ENCODE results near the gene C6orf132. TPM values are rescaled to one million over a fixed set of nuclear protein-coding genes. Genes with fewer than 3 reads are reported as not detected.
A peak's percentile ranks its signal among the peaks of the same experiment; 100 is the strongest.

The C6orf132 gene
- total RNA-seq, 1 donor from 2014 or later, result 5.3 TPM

DNA sequence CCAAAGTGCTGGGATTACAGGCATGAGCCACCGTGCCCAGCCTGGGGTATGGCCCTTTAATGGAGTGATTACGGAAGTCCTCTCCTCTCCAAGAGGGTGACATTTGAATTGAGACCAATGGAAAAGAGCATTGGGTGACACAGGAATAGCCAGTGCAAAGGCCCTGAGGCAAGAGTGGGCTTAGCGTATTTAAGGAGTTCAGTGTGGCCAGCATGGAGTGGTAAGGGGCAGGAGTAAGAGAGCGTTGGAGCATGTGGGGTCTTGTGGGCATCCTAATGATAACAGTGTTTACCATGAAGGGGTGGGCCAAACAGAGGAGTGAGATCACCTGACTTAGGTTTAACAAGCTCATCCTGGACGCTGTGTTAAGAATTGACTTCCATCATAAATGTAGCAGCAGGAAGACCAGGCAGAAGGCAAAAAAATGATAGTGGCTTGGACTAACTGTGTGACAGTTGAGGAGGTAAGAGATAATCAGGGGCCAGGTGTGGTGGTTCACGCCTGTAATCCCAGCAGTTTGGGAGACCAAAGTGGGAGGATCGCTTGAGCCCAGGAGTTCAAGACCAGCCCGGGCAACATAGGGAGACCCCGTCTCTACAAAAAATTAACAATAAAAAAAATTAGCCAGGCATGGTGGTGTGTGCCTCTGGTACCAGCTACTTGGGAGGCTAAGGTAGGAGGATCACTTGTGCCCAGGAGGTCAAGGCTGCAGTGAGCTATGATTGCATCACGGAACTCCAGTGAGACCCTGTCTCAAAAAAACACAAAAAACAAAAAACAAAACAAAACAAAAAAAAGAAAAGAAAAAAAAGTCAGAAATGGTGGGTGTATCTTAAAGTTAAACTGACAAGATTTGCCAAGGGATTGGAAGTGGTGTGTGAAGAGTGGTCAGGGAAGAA lies 51.4 kb downstream of the C6orf132 start:
- H3K27me3 ChIP-seq (ENCODE audit: insufficient read depth, low read length), result no peaks in the 10 kb centered on the region
- no peak for FAIRE-seq
- no peaks in the 10 kb centered on the region for H3K79me2 ChIP-seq (ENCODE audit: insufficient read depth, low read length)
- Mint-ChIP-seq H3K4me3 (ENCODE audit: unreplicated experiment) (peak overlapping the region; percentile 3), H3K27ac (ENCODE audit: unreplicated experiment) (no peak overlapping the region), H3K36me3 (ENCODE audit: low read depth, unreplicated experiment) (peaks cover under 1% of the 10 kb centered on the region), H3K9me3 (ENCODE audit: unreplicated experiment) (no peaks in the 10 kb centered on the region), H3K4me1 (ENCODE audit: low read depth, unreplicated experiment) (peaks cover 3% of the 10 kb centered on the region), H3K27me3 (ENCODE audit: low read depth, unreplicated experiment) (peaks cover 20% of the 10 kb centered on the region)
- H3K4me2 ChIP-seq (ENCODE audit: low read length), result no peak overlapping the region
- no peak overlapping the region for H3K27ac ChIP-seq (ENCODE audit: low read depth, low read length)
- peaks cover 5% of the 10 kb centered on the region for H3K4me1 ChIP-seq (ENCODE audit: insufficient read depth, low read length)
- H3K4me3 ChIP-seq (ENCODE audit: insufficient read depth, low read depth, low read length), result no peak overlapping the region
- no peaks in the 10 kb centered on the region for H4K20me1 ChIP-seq (ENCODE audit: insufficient read depth, low read length)
- DNase-seq (ENCODE audit: low read depth), result no peak
- no peak overlapping the region for H3K9ac ChIP-seq (ENCODE audit: low read length)
- no peaks in the 10 kb centered on the region for H3K36me3 ChIP-seq (ENCODE audit: insufficient read depth, low read length)
- no peaks in the 10 kb centered on the region for H3K9me3 ChIP-seq (ENCODE audit: insufficient read depth, low read depth, low read length)
- no peak for TF ChIP-seq EZH2 (IDR thresholded peaks at IDR 0.05; ENCODE audit: insufficient read depth, low read length)
- TF ChIP-seq, protein P1, sequence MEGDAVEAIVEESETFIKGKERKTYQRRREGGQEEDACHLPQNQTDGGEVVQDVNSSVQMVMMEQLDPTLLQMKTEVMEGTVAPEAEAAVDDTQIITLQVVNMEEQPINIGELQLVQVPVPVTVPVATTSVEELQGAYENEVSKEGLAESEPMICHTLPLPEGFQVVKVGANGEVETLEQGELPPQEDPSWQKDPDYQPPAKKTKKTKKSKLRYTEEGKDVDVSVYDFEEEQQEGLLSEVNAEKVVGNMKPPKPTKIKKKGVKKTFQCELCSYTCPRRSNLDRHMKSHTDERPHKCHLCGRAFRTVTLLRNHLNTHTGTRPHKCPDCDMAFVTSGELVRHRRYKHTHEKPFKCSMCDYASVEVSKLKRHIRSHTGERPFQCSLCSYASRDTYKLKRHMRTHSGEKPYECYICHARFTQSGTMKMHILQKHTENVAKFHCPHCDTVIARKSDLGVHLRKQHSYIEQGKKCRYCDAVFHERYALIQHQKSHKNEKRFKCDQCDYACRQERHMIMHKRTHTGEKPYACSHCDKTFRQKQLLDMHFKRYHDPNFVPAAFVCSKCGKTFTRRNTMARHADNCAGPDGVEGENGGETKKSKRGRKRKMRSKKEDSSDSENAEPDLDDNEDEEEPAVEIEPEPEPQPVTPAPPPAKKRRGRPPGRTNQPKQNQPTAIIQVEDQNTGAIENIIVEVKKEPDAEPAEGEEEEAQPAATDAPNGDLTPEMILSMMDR (IDR thresholded peaks at IDR 0.05; ENCODE audit: insufficient read depth, low read depth, low read length), result no peak
- H2AFZ ChIP-seq (ENCODE audit: low read depth, low read length), result no peak overlapping the region

GRCh38 chr6:42088101-42088591 lies 54.3 kb downstream of the C6orf132 start:
- Histone ChIP-seq H3K79me2 (ENCODE audit: insufficient read depth, low read length) (no peaks in the 10 kb centered on the region), H3K4me1 (ENCODE audit: insufficient read depth, low read length) (peaks cover 5% of the 10 kb centered on the region), H3K27ac (ENCODE audit: low read depth, low read length) (no peak overlapping the region), H4K20me1 (ENCODE audit: insufficient read depth, low read length) (no peaks in the 10 kb centered on the region), H3K27me3 (ENCODE audit: insufficient read depth, low read length) (no peaks in the 10 kb centered on the region), H3K9ac (ENCODE audit: low read length) (no peak overlapping the region), H3K4me3 (ENCODE audit: insufficient read depth, low read depth, low read length) (no peak overlapping the region), H3K9me3 (ENCODE audit: insufficient read depth, low read depth, low read length) (no peaks in the 10 kb centered on the region), H2AFZ (ENCODE audit: low read depth, low read length) (no peak overlapping the region), H3K36me3 (ENCODE audit: insufficient read depth, low read length) (no peaks in the 10 kb centered on the region), H3K4me2 (ENCODE audit: low read length) (no peak overlapping the region)
- Mint-ChIP-seq H3K36me3 (ENCODE audit: low read depth, unreplicated experiment) (peaks cover 1% of the 10 kb centered on the region), H3K4me1 (ENCODE audit: low read depth, unreplicated experiment) (peaks cover 3% of the 10 kb centered on the region), H3K27me3 (ENCODE audit: low read depth, unreplicated experiment) (peaks cover 14% of the 10 kb centered on the region), H3K27ac (ENCODE audit: unreplicated experiment) (peak overlapping the region; percentile 34), H3K9me3 (ENCODE audit: unreplicated experiment) (no peaks in the 10 kb centered on the region), H3K4me3 (ENCODE audit: unreplicated experiment) (peak overlapping the region; percentile 40)
- FAIRE-seq (no peak), DNase-seq (ENCODE audit: low read depth) (peak; percentile 41)
- TF ChIP-seq, protein P1 (IDR thresholded peaks at IDR 0.05; ENCODE audit: insufficient read depth, low read depth, low read length), result no peak
- no peak for TF ChIP-seq EZH2 (IDR thresholded peaks at IDR 0.05; ENCODE audit: insufficient read depth, low read length)

Measured in astrocyte (in vitro differentiated cells and primary cell).